GM12892 (cell line): ENCODE results near the gene TPPP2.

Experiments
- POLR2A ChIP-seq: IDR thresholded peaks from 2 replicates; pipeline ENCODE4 v1.6.1; 2011; ENCODE audit warnings: low read depth, low read length, control low read depth
- POLR2AphosphoS5 ChIP-seq: IDR thresholded peaks from 2 replicates; pipeline ENCODE4 v1.6.1; 2011; ENCODE audit warnings: low read depth, low read length, control low read depth
- TAF1 ChIP-seq: IDR thresholded peaks from 2 replicates; pipeline ENCODE4 v1.6.1; 2011; ENCODE audit warnings: low read depth, mild to moderate bottlenecking, control low read depth, low read length, borderline replicate concordance

DNA sequence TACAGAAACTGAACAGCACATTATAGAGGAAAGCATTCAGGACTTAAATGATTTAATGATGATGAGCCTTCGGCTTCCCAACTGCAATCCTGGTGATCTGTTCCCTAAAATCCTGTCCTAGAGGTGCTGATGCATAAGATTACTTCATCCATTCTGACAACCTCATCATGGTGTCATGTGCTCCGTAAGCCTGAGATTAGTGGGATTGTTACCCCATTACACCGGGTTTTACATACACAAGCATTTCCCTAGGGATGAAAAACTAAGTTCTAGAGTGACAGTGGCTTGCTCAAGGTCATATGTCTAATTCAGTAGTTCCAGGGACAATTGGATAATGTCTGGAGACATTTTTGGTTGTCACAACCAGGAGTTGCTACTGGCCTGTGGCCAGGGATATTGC lies 7.1 kb downstream of the TPPP2 start:
- TF ChIP-seq POLR2A = no peak
- no peak for TF ChIP-seq POLR2AphosphoS5
- TF ChIP-seq TAF1 = no peak
